H1 (cell line): ENCODE data around the gene DNM2. TPM values are rescaled to one million over a fixed set of nuclear protein-coding genes. Genes with fewer than 3 reads are reported as not detected.

Source experiments
- CTCF ChIA-PET: fragments of 300-600 bp; sonication (Branson Sonifier 250); formaldehyde crosslinking; loops from one replicate; lab custom pipeline; 2021; ENCODE audit not compliant: partially characterized antibody; lab: Charles Lee
- POLR2A ChIA-PET: fragments of 300-600 bp; sonication (Branson Sonifier 250); formaldehyde crosslinking; loops from one replicate; lab custom pipeline; 2021; ENCODE audit warnings: inconsistent platforms; ENCODE audit not compliant: partially characterized antibody; lab: Charles Lee
- DNase-seq, 2 experiments: peaks; one replicate each; pipeline versions ENCODE4 v3.0.0 to v3.0.0-alpha.2; 2010 to 2022; ENCODE audit warnings: low spot score in 2 of 2, low read depth in 1 of 2, mixed read lengths in 1 of 2
- FAIRE-seq: peaks from 2 replicates; lab custom pipeline; 2011; peaks lifted over from hg19 to GRCh38; lab: Jason Lieb, UNC
- H2AFZ ChIP-seq: 2 replicates; pipeline ENCODE4 v1.8.1; 2012; ENCODE audit warnings: low read length, inconsistent platforms
- H2AK5ac ChIP-seq: 2 replicates; pipeline ENCODE4 v1.6.1; 2013; ENCODE audit warnings: low read depth, low read length
- H2BK120ac ChIP-seq: replicated peaks from 2 replicates; pipeline ENCODE3; 2013; ENCODE audit warnings: low read depth, low read length, inconsistent platforms
- H2BK12ac ChIP-seq: 2 replicates; pipeline ENCODE4 v1.6.1; 2013; ENCODE audit warnings: low read depth, low read length
- H2BK15ac ChIP-seq: 2 replicates; pipeline ENCODE4 v1.6.1; 2013; ENCODE audit warnings: low read length
- H2BK20ac ChIP-seq: 2 replicates; pipeline ENCODE4 v1.6.1; 2013; ENCODE audit warnings: low read length
- H2BK5ac ChIP-seq: 2 replicates; pipeline ENCODE4 v1.6.1; 2013; ENCODE audit warnings: low read depth, low read length
- H3K14ac ChIP-seq: 2 replicates; pipeline ENCODE4 v1.6.1; 2013; ENCODE audit warnings: inconsistent platforms; ENCODE audit not compliant: insufficient read length
- H3K18ac ChIP-seq: 2 replicates; pipeline ENCODE4 v1.6.1; 2013; ENCODE audit warnings: low read length; ENCODE audit errors: extremely low read depth
- H3K23ac ChIP-seq: 2 replicates; pipeline ENCODE4 v1.6.1; 2013; ENCODE audit warnings: inconsistent platforms; ENCODE audit not compliant: insufficient read length
- H3K23me2 ChIP-seq: 2 replicates; pipeline ENCODE4 v1.6.1; 2013; ENCODE audit warnings: low read depth, low read length
- H3K27ac ChIP-seq: 2 replicates; pipeline ENCODE4 v1.6.1; 2011; ENCODE audit warnings: low read depth, low read length, inconsistent platforms
- H3K27me3 ChIP-seq, 4 experiments: replicated peaks in 1 of 4; 1 replicate in 1 of 4; 2 replicates in 3 of 4; pipeline versions ENCODE4 v1.6.1 to v1.8.1; 2011 to 2013; ENCODE audit warnings: low read length in 3 of 4, mild to moderate bottlenecking in 3 of 4, inconsistent platforms in 2 of 4, mixed read lengths in 2 of 4, moderate library complexity in 1 of 4; ENCODE audit not compliant: control insufficient read depth in 3 of 4, insufficient read depth in 3 of 4; ENCODE audit errors: extremely low read depth in 1 of 4
- H3K36me3 ChIP-seq, 4 experiments: 2 replicates each; pipeline versions ENCODE4 v1.6.1 to v1.8.1; 2011 to 2013; ENCODE audit warnings: mild to moderate bottlenecking in 4 of 4, low read length in 3 of 4, moderate library complexity in 2 of 4, control low read depth in 1 of 4, inconsistent platforms in 1 of 4; ENCODE audit not compliant: insufficient read depth in 4 of 4, control insufficient read depth in 2 of 4
- H3K4ac ChIP-seq: replicated peaks from 2 replicates; pipeline ENCODE3; 2013; ENCODE audit warnings: low read length, low read depth, mixed read lengths, inconsistent platforms; ENCODE audit not compliant: insufficient read length
- H3K4me1 ChIP-seq, 4 experiments: replicated peaks in 1 of 4; 1 replicate in 1 of 4; 2 replicates in 3 of 4; pipeline versions ENCODE4 v1.6.1 to v1.8.1; 2011 to 2013; ENCODE audit warnings: low read length in 3 of 4, inconsistent platforms in 2 of 4, mixed read lengths in 1 of 4; ENCODE audit not compliant: insufficient read depth in 4 of 4, control insufficient read depth in 3 of 4
- H3K4me2 ChIP-seq, 2 experiments: 2 replicates each; pipeline versions ENCODE4 v1.6.1 to v1.8.1; 2011 to 2013; ENCODE audit warnings: low read depth in 2 of 2, low read length in 2 of 2, control low read depth in 1 of 2, inconsistent platforms in 1 of 2, mild to moderate bottlenecking in 1 of 2; ENCODE audit not compliant: insufficient read depth in 1 of 2
- H3K4me3 ChIP-seq, 4 experiments: fragments of 200-600, 300-600 bp in 1 of 4; sonication (generic), shearing (Covaris generic), sonication (Bioruptor Twin) in 1 of 4; 2 replicates each; pipeline versions ENCODE4 v1.5.1 to v1.8.1; 2011 to 2016; ENCODE audit warnings: low read length in 4 of 4, low read depth in 3 of 4, control low read depth in 2 of 4, inconsistent platforms in 2 of 4, mild to moderate bottlenecking in 2 of 4, mixed read lengths in 1 of 4, moderate library complexity in 1 of 4; ENCODE audit not compliant: insufficient read depth in 2 of 4; ENCODE audit errors: extremely low read depth in 1 of 4
- H3K56ac ChIP-seq: replicated peaks from 2 replicates; pipeline ENCODE3; 2013; ENCODE audit warnings: low read depth, mild to moderate bottlenecking, mixed read lengths, low read length, inconsistent platforms; ENCODE audit not compliant: insufficient read length
- H3K79me1 ChIP-seq: 2 replicates; pipeline ENCODE4 v1.6.1; 2013; ENCODE audit warnings: low read depth, low read length, control low read depth
- H3K79me2 ChIP-seq, 2 experiments: 2 replicates each; pipeline versions ENCODE4 v1.6.1 to v1.8.1; 2012 to 2013; ENCODE audit warnings: low read length in 2 of 2, mild to moderate bottlenecking in 2 of 2, inconsistent platforms in 1 of 2; ENCODE audit not compliant: insufficient read depth in 2 of 2, control insufficient read depth in 1 of 2
- H3K9ac ChIP-seq, 4 experiments: replicated peaks in 1 of 4; 1 replicate in 1 of 4; 2 replicates in 3 of 4; pipeline versions ENCODE4 v1.6.1 to v1.8.1; 2011 to 2013; ENCODE audit warnings: low read depth in 3 of 4, low read length in 3 of 4, control low read depth in 2 of 4, mild to moderate bottlenecking in 2 of 4, moderate library complexity in 2 of 4, inconsistent platforms in 1 of 4; ENCODE audit errors: extremely low read depth in 1 of 4
- H3K9me3 ChIP-seq, 2 experiments: 2 replicates each; pipeline versions ENCODE4 v1.6.1 to v1.8.1; 2012 to 2013; ENCODE audit warnings: mild to moderate bottlenecking in 2 of 2, moderate library complexity in 2 of 2, control low read depth in 1 of 2, inconsistent platforms in 1 of 2, low read depth in 1 of 2, low read length in 1 of 2, mixed read lengths in 1 of 2; ENCODE audit not compliant: insufficient read depth in 2 of 2
- H4K20me1 ChIP-seq, 2 experiments: replicated peaks in 1 of 2; 2 replicates each; pipeline versions ENCODE3 to v1.8.1; 2011 to 2013; ENCODE audit warnings: inconsistent platforms in 2 of 2, low read length in 2 of 2, mild to moderate bottlenecking in 1 of 2; ENCODE audit not compliant: insufficient read depth in 2 of 2, control insufficient read depth in 1 of 2
- H4K5ac ChIP-seq: 2 replicates; pipeline ENCODE4 v1.6.1; 2013; ENCODE audit warnings: low read length, low read depth, mixed read lengths, inconsistent platforms; ENCODE audit not compliant: insufficient read length
- H4K8ac ChIP-seq: 2 replicates; pipeline ENCODE4 v1.8.0; 2013; ENCODE audit warnings: mild to moderate bottlenecking, moderate library complexity, low read length, inconsistent platforms; ENCODE audit not compliant: insufficient read depth; ENCODE audit errors: extremely low read depth
- H4K91ac ChIP-seq: replicated peaks from 2 replicates; pipeline ENCODE3; 2013; ENCODE audit warnings: low read length, mixed read lengths, inconsistent platforms; ENCODE audit not compliant: insufficient read length
- ASH2L ChIP-seq: fragments of 200-600, 300-600 bp; sonication (generic); IDR thresholded peaks from one replicate; pipeline ENCODE4 v1.7.1; 2017; ENCODE audit warnings: low read length
- CEBPB ChIP-seq: IDR thresholded peaks from 2 replicates; pipeline ENCODE4 v1.6.1; 2012; ENCODE audit warnings: low read depth, low read length
- E2F6 ChIP-seq: IDR thresholded peaks from 2 replicates; pipeline ENCODE4 v1.6.1; 2012; ENCODE audit warnings: inconsistent platforms
- FOSL1 ChIP-seq: IDR thresholded peaks from 2 replicates; pipeline ENCODE4 v1.6.1; 2011; ENCODE audit warnings: mild to moderate bottlenecking, low read depth, low read length, moderate library complexity; ENCODE audit not compliant: insufficient read depth
- HDAC6 ChIP-seq: IDR thresholded peaks from one replicate; pipeline ENCODE4 v1.7.1; 2012; ENCODE audit warnings: low read depth, mild to moderate bottlenecking, inconsistent platforms, low read length, moderate library complexity
- JUND ChIP-seq: IDR thresholded peaks from 2 replicates; pipeline ENCODE4 v1.6.1; 2011; ENCODE audit warnings: mild to moderate bottlenecking, improper control_type of control experiment, low read length
- MAX ChIP-seq: IDR thresholded peaks from 2 replicates; pipeline ENCODE4 v1.6.1; 2012; ENCODE audit warnings: inconsistent platforms
- NRF1 ChIP-seq: IDR thresholded peaks from 2 replicates; pipeline ENCODE4 v1.6.1; 2011; ENCODE audit warnings: mild to moderate bottlenecking, low read depth, low read length, improper control_type of control experiment
- POLR2AphosphoS5 ChIP-seq: IDR thresholded peaks from 2 replicates; pipeline ENCODE4 v1.6.1; 2011; ENCODE audit warnings: low read depth, low read length
- POU5F1 ChIP-seq: IDR thresholded peaks from 2 replicates; pipeline ENCODE4 v1.6.1; 2011; ENCODE audit warnings: low read depth, mild to moderate bottlenecking, low read length, moderate library complexity
- SIN3A ChIP-seq, 2 experiments: IDR thresholded peaks in 1 of 2; conservative IDR thresholded peaks in 1 of 2; 2 replicates each; pipeline ENCODE4 v1.6.1; 2011 to 2012; ENCODE audit warnings: low read length in 2 of 2, improper control_type of control experiment in 1 of 2, low read depth in 1 of 2, mild to moderate bottlenecking in 1 of 2
- SRF ChIP-seq: IDR thresholded peaks from 2 replicates; pipeline ENCODE4 v1.6.1; 2011; ENCODE audit warnings: mild to moderate bottlenecking, low read depth, low read length, moderate library complexity
- SUZ12 ChIP-seq: fragments of 200-600 bp; sonication (generic); IDR thresholded peaks from 2 replicates; pipeline ENCODE4 v1.6.1; 2012; ENCODE audit warnings: mild to moderate bottlenecking, inconsistent platforms, low read length, moderate library complexity, mixed read lengths
- TAF7 ChIP-seq: optimal IDR thresholded peaks from 2 replicates; pipeline ENCODE3; 2011; ENCODE audit warnings: low read depth, mild to moderate bottlenecking, inconsistent platforms, low read length, moderate library complexity, borderline replicate concordance
- WGBS, 2 experiments: shearing (Covaris generic) in 1 of 2; methylation state at CpG; one replicate each; pipeline versions ENCODE4 v1.1.6 to v1.1.7; 2013 to 2015; ENCODE audit warnings: low lambda C conversion rate in 2 of 2, mixed read lengths in 2 of 2, inconsistent platforms in 1 of 2, low coverage in 1 of 2, missing lambda C conversion rate in 1 of 2; ENCODE audit not compliant: insufficient replicate concordance in 2 of 2, insufficient coverage in 1 of 2, insufficient read length in 1 of 2; ENCODE audit errors: extremely low coverage in 1 of 2, missing lambda C conversion rate in 1 of 2; 5-methylcytosine and 5-hydroxymethylcytosine counted together
- polyA plus RNA-seq, 7 experiments: library from polyadenylated mRNA; depleted of rRNA in 3 of 7; stranded (reverse) in 5 of 7; unstranded in 2 of 7; fragments of >200 nt in 5 of 7; fragments of 200-250 nt in 2 of 7; gene quantifications; 1 replicate in 5 of 7; 2 replicates in 1 of 7; 4 replicates in 1 of 7; pipeline versions ENCODE4 v1.2.1 to v1.2.3, GENCODE V29; 2011 to 2013; ENCODE audit warnings: missing spikeins in 2 of 7, mixed read lengths in 2 of 7
- total RNA-seq: library from RNA; stranded (reverse); fragmentation: NEBNext Ultra II Directional; extraction: Animal tissue kit (Norgen Biotek cat#: 25700); gene quantifications from 2 replicates; pipeline ENCODE4 v1.2.1, GENCODE V29; 2021

Gene DNM2
- total and polyA plus RNA-seq, 2 of the 8 experiments (the other 6 are each of a cell fraction or from before 2014, with no cell fraction given): 61.9 to 120 TPM

- CTCF ChIA-PET: interaction anchor here (0.6 to 1.5 kb wide), 6 partner anchors 13 to 366 kb away, joined by 3 to 4 read pairs (median 3); no protein-coding TSS in a partner anchor
- Histone ChIP-seq H3K23me2 (no peaks in the 10 kb centered on the region), H2AFZ (no peak overlapping the region), H3K4me3 (no peak overlapping the region), H3K23ac (no peak overlapping the region), H3K4me1 (no peaks in the 10 kb centered on the region), H3K79me2 (no peaks in the 10 kb centered on the region), H3K27me3 (no peaks in the 10 kb centered on the region), H3K79me1 (no peaks in the 10 kb centered on the region; the same call in 1 of the 2 replicates), H3K27ac (no peak overlapping the region), H3K4me2 (no peak overlapping the region), H2BK20ac (no peak overlapping the region), H4K91ac (no peak overlapping the region), H3K4ac (no peak overlapping the region), H2BK5ac (no peak overlapping the region), H4K8ac (no peak overlapping the region), H4K5ac (no peak overlapping the region), H2BK15ac (no peak overlapping the region), H2BK12ac (no peak overlapping the region), H2BK120ac (no peak overlapping the region), H2AK5ac (no peak overlapping the region), H4K20me1 (peaks cover 0 to 4% of the 10 kb centered on the region in 2 experiments), H3K9ac (no peak overlapping the region), H3K36me3 (peaks cover 19 to 51% (median 43%) of the 10 kb centered on the region in 4 experiments), H3K18ac (no peak overlapping the region), H3K56ac (no peak overlapping the region), H3K9me3 (no peaks in the 10 kb centered on the region), H3K14ac (no peak overlapping the region)
- POLR2A ChIA-PET: interaction anchor here (1.0 to 1.1 kb wide), 2 partner anchors 13 to 67 kb away, joined by 3 read pairs; no protein-coding TSS in a partner anchor
- no peak for DNase-seq
- 86% methylated on average over 10 of the region's 10 CpGs; no CpG with 5 or more reads in 1 of the 2 experiments for WGBS, 2 experiments
- FAIRE-seq: no peak
- TF ChIP-seq SRF (no peak), ASH2L (no peak), MAX (no peak), FOSL1 (no peak), JUND (no peak), SIN3A (conservative IDR thresholded peaks at IDR 0.05 in 1 of 2, IDR thresholded peaks at IDR 0.05 in 1 of 2; ENCODE audit: low read depth in 1 of 2, low read length in 2 of 2) (no peak), HDAC6 (no peak), POU5F1 (no peak), SUZ12 (no peak), TAF7 (no peak), NRF1 (no peak), POLR2AphosphoS5 (no peak), E2F6 (no peak), CEBPB (no peak)
These were observed 66.4 kb downstream of the DNM2 start for GRCh38 chr19:10784257-10784656.
